Endothelial cell of umbilical vein (primary cell): ENCODE measurements around the gene FAM50B. TPM values are rescaled to one million over a fixed set of nuclear protein-coding genes. Genes with fewer than 3 reads are reported as not detected.

Source experiments
- BruUV-seq: library from RNA; stranded (reverse); fragments of 400-500 nt; replicated peaks from 2 replicates; lab custom pipeline; 2021; lab: Mats Ljungman, UMichigan
- CTCF ChIA-PET: fragments of 300-600, 350-600 bp; sonication (Branson Sonifier 250); formaldehyde crosslinking; loops from one replicate; lab custom pipeline; 2021; ENCODE audit warnings: antibody characterized with exemption, inconsistent platforms; lab: Charles Lee
- POLR2A ChIA-PET: fragments of 300-600, 350-600 bp; sonication (Branson Sonifier 250); formaldehyde crosslinking; loops from one replicate; lab custom pipeline; 2021; ENCODE audit warnings: antibody characterized with exemption, inconsistent platforms; lab: Charles Lee
- DNase-seq: peaks from one replicate; pipeline ENCODE4 v3.0.0-alpha.2; 2011; ENCODE audit warnings: low read depth, low spot score
- FAIRE-seq: peaks from 2 replicates; lab custom pipeline; 2011; peaks lifted over from hg19 to GRCh38; lab: Jason Lieb, UNC
- H2AFZ ChIP-seq: 2 replicates; pipeline ENCODE4 v1.6.0; 2012; ENCODE audit warnings: low read depth, low read length, control low read depth, inconsistent platforms
- H3K27ac ChIP-seq: 2 replicates; pipeline ENCODE4 v1.5.1; 2011; ENCODE audit warnings: low read depth, mild to moderate bottlenecking, control low read depth, low read length, moderate library complexity; ENCODE audit not compliant: insufficient read depth
- H3K27me3 ChIP-seq, 2 experiments: 2 replicates each; pipeline versions ENCODE4 v1.6.0 to v1.6.1; 2011; ENCODE audit warnings: low read length in 2 of 2, mixed read lengths in 1 of 2; ENCODE audit not compliant: control insufficient read depth in 2 of 2, insufficient read depth in 2 of 2
- H3K36me3 ChIP-seq, 2 experiments: 2 replicates in 1 of 2; 3 replicates in 1 of 2; pipeline ENCODE4 v1.5.1; 2011; ENCODE audit warnings: low read length in 2 of 2, mild to moderate bottlenecking in 1 of 2, moderate library complexity in 1 of 2; ENCODE audit not compliant: control insufficient read depth in 2 of 2, insufficient read depth in 2 of 2; ENCODE audit errors: extremely low read depth in 1 of 2
- H3K4me1 ChIP-seq: 3 replicates; pipeline ENCODE4 v1.5.1; 2011; ENCODE audit warnings: mild to moderate bottlenecking, low read length; ENCODE audit not compliant: control insufficient read depth, insufficient read depth; ENCODE audit errors: extremely low read depth
- H3K4me2 ChIP-seq: 2 replicates; pipeline ENCODE4 v1.6.1; 2011; ENCODE audit warnings: low read length, control low read depth, mixed read lengths; ENCODE audit not compliant: insufficient read depth
- H3K4me3 ChIP-seq, 3 experiments: fragments of 200-600 bp in 1 of 3; sonication (generic), shearing (Covaris generic) in 1 of 3; replicated peaks in 1 of 3; 2 replicates each; pipeline ENCODE4 v1.5.1; 2011 to 2016; ENCODE audit warnings: control low read depth in 3 of 3, low read length in 3 of 3, mild to moderate bottlenecking in 2 of 3, inconsistent platforms in 1 of 3, low read depth in 1 of 3, moderate library complexity in 1 of 3; ENCODE audit not compliant: insufficient read depth in 1 of 3
- H3K79me2 ChIP-seq: 2 replicates; pipeline ENCODE4 v1.6.0; 2012; ENCODE audit warnings: low read length, inconsistent platforms; ENCODE audit not compliant: control insufficient read depth, insufficient read depth
- H3K9ac ChIP-seq: replicated peaks from 2 replicates; pipeline ENCODE3; 2011; ENCODE audit warnings: low read length, control low read depth; ENCODE audit not compliant: insufficient read depth; ENCODE audit errors: extremely low read depth
- H3K9me1 ChIP-seq: replicated peaks from 3 replicates; pipeline ENCODE4 v1.6.0; 2011; ENCODE audit warnings: mild to moderate bottlenecking, low read length; ENCODE audit not compliant: control insufficient read depth, insufficient read depth; ENCODE audit errors: extremely low read depth
- H3K9me3 ChIP-seq: replicated peaks from 2 replicates; pipeline ENCODE4 v1.5.1; 2012; ENCODE audit warnings: low read length, inconsistent platforms; ENCODE audit not compliant: control insufficient read depth, insufficient read depth
- H4K20me1 ChIP-seq: replicated peaks from 2 replicates; pipeline ENCODE3; 2011; ENCODE audit warnings: mild to moderate bottlenecking, low read length; ENCODE audit not compliant: control insufficient read depth, insufficient read depth; ENCODE audit errors: extremely low read depth
- CTCF ChIP-seq, 2 donors: IDR thresholded peaks; 1 replicate in 1 of 2; 2 replicates in 1 of 2; pipeline ENCODE4 v1.5.1; 2011; ENCODE audit warnings: low read length in 2 of 2, mild to moderate bottlenecking in 2 of 2, moderate library complexity in 2 of 2, control low read depth in 1 of 2, inconsistent platforms in 1 of 2, low read depth in 1 of 2; ENCODE audit not compliant: insufficient read depth in 1 of 2; ENCODE audit errors: extremely low read depth in 1 of 2
- EZH2 ChIP-seq: IDR thresholded peaks from 2 replicates; pipeline ENCODE4 v1.6.1; 2012; ENCODE audit warnings: borderline replicate concordance, low read depth, mild to moderate bottlenecking, moderate library complexity, low read length, inconsistent platforms; ENCODE audit not compliant: severe bottlenecking
- FOS ChIP-seq: IDR thresholded peaks from 2 replicates; pipeline ENCODE4 v1.6.1; 2011; ENCODE audit warnings: mild to moderate bottlenecking, low read length, moderate library complexity, borderline replicate concordance; ENCODE audit not compliant: insufficient read depth
- GATA2 ChIP-seq: IDR thresholded peaks from 2 replicates; pipeline ENCODE4 v1.7.0; 2011; ENCODE audit warnings: low read depth, mild to moderate bottlenecking, moderate library complexity, mixed read lengths, low read length; ENCODE audit not compliant: insufficient read length, insufficient read depth
- JUN ChIP-seq: IDR thresholded peaks from 2 replicates; pipeline ENCODE4 v1.6.1; 2011; ENCODE audit warnings: borderline replicate concordance, low read depth; ENCODE audit not compliant: insufficient read length, insufficient read depth
- MYC ChIP-seq: IDR thresholded peaks from one replicate; pipeline ENCODE4 v1.6.1; 2011; ENCODE audit warnings: mild to moderate bottlenecking, low read depth, low read length
- POLR2A ChIP-seq: IDR thresholded peaks from 2 replicates; pipeline ENCODE4 v1.6.1; 2012; ENCODE audit warnings: low read depth, mild to moderate bottlenecking, control low read depth, low read length
- POLR2AphosphoS5 ChIP-seq: IDR thresholded peaks from 2 replicates; pipeline ENCODE4 v1.6.1; 2012; ENCODE audit warnings: low read depth, mild to moderate bottlenecking, control low read depth, low read length, moderate library complexity; ENCODE audit not compliant: insufficient read depth
- dilution Hi-C: fragments of 300-500 bp; cut with MboI; formaldehyde crosslinking; loops from one replicate; pipeline ENCODE4 v1.15.0; 2019; ENCODE audit warnings: low sequenced_read_pairs; ENCODE audit not compliant: extremely low pct_ligation_motif_present
- intact Hi-C: fragments of 100-400 bp; cut with micrococcal nuclease; formaldehyde crosslinking; loops from one replicate; pipeline ENCODE4 v1.10.0; 2022
- polyA plus RNA-seq, 4 experiments: library from polyadenylated mRNA; depleted of rRNA in 3 of 4; stranded (reverse) in 3 of 4; unstranded in 1 of 4; fragments of >200 nt; gene quantifications; 2 replicates each; pipeline versions ENCODE4 v1.2.1 to v1.2.3, GENCODE V29; 2011 to 2012; ENCODE audit warnings: missing spikeins in 1 of 4
- total RNA-seq: library from RNA; stranded (reverse); gene quantifications from 2 replicates; pipeline ENCODE4 v1.2.3, GENCODE V29; 2021
- TF ChIP-seq, protein P1 (sequence below): IDR thresholded peaks from 2 replicates; pipeline ENCODE4 v1.6.1; 2011; ENCODE audit not compliant: insufficient read depth, insufficient read length

FAM50B gene
- total and polyA plus RNA-seq, 2 donors (not counting 3 experiments of a cell fraction or from before 2014, with no cell fraction given): 10.0 to 14.1 TPM

DNA sequence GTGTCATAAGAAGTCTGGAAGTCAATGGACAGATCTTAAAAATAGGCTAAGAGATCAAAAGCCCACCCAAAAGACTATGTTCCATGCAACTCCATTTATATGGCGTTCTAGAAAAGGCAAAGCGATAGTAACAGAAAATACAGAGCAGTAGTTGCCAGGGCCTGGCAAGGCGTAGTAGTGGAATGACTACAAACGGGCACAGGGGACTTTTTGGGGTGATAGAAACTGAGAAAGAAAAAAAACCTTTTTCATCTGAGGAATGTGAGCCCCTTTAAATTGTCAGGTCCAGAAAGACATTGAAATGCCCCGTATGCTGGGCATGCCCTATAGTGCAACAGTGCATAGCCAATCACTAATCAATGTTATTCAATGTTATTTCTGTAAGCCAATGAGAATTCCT, 47.2 kb upstream of the FAM50B start:
- Histone ChIP-seq H3K9me1 (no peaks in the 10 kb centered on the region), H4K20me1 (no peaks in the 10 kb centered on the region), H3K79me2 (no peaks in the 10 kb centered on the region), H3K4me1 (peaks cover 52% of the 10 kb centered on the region), H3K9me3 (no peaks in the 10 kb centered on the region), H3K36me3 (no peaks in the 10 kb centered on the region), H3K27me3 (no peaks in the 10 kb centered on the region), H3K4me2 (no peak overlapping the region), H2AFZ (no peak overlapping the region), H3K9ac (no peak overlapping the region), H3K4me3 (no peak overlapping the region), H3K27ac (no peak overlapping the region)
- dilution Hi-C loops: no loop called here
- CTCF ChIA-PET: no interaction called here
- FAIRE-seq (no peak), DNase-seq (no peak)
- POLR2A ChIA-PET: no interaction called here
- intact Hi-C loops: no loop called here
- no peak for TF ChIP-seq JUN
- TF ChIP-seq, protein P1, sequence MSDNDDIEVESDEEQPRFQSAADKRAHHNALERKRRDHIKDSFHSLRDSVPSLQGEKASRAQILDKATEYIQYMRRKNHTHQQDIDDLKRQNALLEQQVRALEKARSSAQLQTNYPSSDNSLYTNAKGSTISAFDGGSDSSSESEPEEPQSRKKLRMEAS: no peak
- TF ChIP-seq MYC: no peak
- no peak for TF ChIP-seq CTCF (IDR thresholded peaks at IDR 0.05; ENCODE audit: extremely low read depth in 1 of 2, insufficient read depth in 1 of 2, low read depth in 1 of 2, low read length in 2 of 2)
- no peak for TF ChIP-seq GATA2
- no peak for TF ChIP-seq POLR2AphosphoS5
- TF ChIP-seq EZH2: no peak
- no peak for TF ChIP-seq POLR2A
- TF ChIP-seq FOS: no peak
- no TSS peak for BruUV-seq
